HEK293 (cell line): ENCODE results near the gene AGMO.

ENCODE experiments used
- CTCF ChIA-PET: fragments of 350-600 bp; formaldehyde crosslinking; extraction: SDS; loops from one replicate; lab custom pipeline; 2021; ENCODE audit warnings: antibody characterized with exemption; lab: Yijun Ruan, JAX
- POLR2A ChIA-PET: fragments of 300-600 bp; formaldehyde crosslinking; extraction: SDS; loops from one replicate; lab custom pipeline; 2020; ENCODE audit warnings: antibody characterized with exemption, inconsistent platforms; lab: Yijun Ruan, JAX
- H3K27ac ChIP-seq: fragments of 200-500 bp; sonication (Bioruptor generic); 2 replicates; pipeline ENCODE4 v1.5.1; 2014; ENCODE audit warnings: low read depth, low read length, control low read depth, inconsistent platforms; ENCODE audit errors: extremely low read depth
- H3K36me3 ChIP-seq, 2 experiments: fragments of 200-500 bp in 1 of 2; sonication (Bioruptor generic) in 1 of 2; 1 replicate in 1 of 2; 2 replicates in 1 of 2; pipeline ENCODE4 v1.5.1; 2014 to 2017; ENCODE audit warnings: inconsistent platforms in 2 of 2, low read length in 2 of 2; ENCODE audit not compliant: control insufficient read depth in 2 of 2, insufficient read depth in 1 of 2
- H3K4me1 ChIP-seq: fragments of 200-500 bp; sonication (Bioruptor generic); 2 replicates; pipeline ENCODE4 v1.5.1; 2014; ENCODE audit warnings: mild to moderate bottlenecking, low read length, inconsistent platforms; ENCODE audit not compliant: control insufficient read depth, insufficient read depth
- H3K4me3 ChIP-seq: 2 replicates; pipeline ENCODE4 v1.5.1; 2011; ENCODE audit warnings: low read depth, mild to moderate bottlenecking, control low read depth, low read length, moderate library complexity
- H3K9me3 ChIP-seq: fragments of 200-500 bp; sonication (Bioruptor generic); 2 replicates; pipeline ENCODE4 v1.5.1; 2014; ENCODE audit warnings: low read depth, low read length, inconsistent platforms; ENCODE audit not compliant: control insufficient read depth, insufficient read depth
- AEBP2 ChIP-seq: fragments of 450-650 bp; formaldehyde crosslinking; IDR thresholded peaks from 2 replicates; pipeline ENCODE4 v1.5.1; 2016; ENCODE audit warnings: missing biosample characterization, missing genetic modification characterization, borderline replicate concordance
- GLIS1 ChIP-seq: fragments of 450-650 bp; formaldehyde crosslinking; IDR thresholded peaks from 2 replicates; pipeline ENCODE4 v1.5.1; 2016; ENCODE audit warnings: missing biosample characterization, missing genetic modification characterization
- IKZF3 ChIP-seq: fragments of 450-650 bp; IDR thresholded peaks from 2 replicates; pipeline ENCODE4 v1.5.0; 2018; ENCODE audit warnings: missing biosample characterization, mild to moderate bottlenecking, missing genetic modification characterization, moderate library complexity
- KLF10 ChIP-seq: fragments of 450-650 bp; IDR thresholded peaks from 2 replicates; pipeline ENCODE4 v1.5.1; 2018; ENCODE audit warnings: missing biosample characterization, mild to moderate bottlenecking, missing genetic modification characterization
- KLF7 ChIP-seq: fragments of 450-650 bp; formaldehyde crosslinking; IDR thresholded peaks from 2 replicates; pipeline ENCODE4 v1.5.1; 2016; ENCODE audit warnings: missing biosample characterization, missing genetic modification characterization, borderline replicate concordance
- OSR2 ChIP-seq: fragments of 450-650 bp; formaldehyde crosslinking; IDR thresholded peaks from 2 replicates; pipeline ENCODE4 v1.5.1; 2016; ENCODE audit warnings: missing biosample characterization, missing genetic modification characterization
- SP2 ChIP-seq: fragments of 450-650 bp; formaldehyde crosslinking; IDR thresholded peaks from 2 replicates; pipeline ENCODE4 v1.5.1; 2016; ENCODE audit warnings: missing biosample characterization, missing genetic modification characterization
- ZBTB17 ChIP-seq: fragments of 450-650 bp; formaldehyde crosslinking; IDR thresholded peaks from 2 replicates; pipeline ENCODE4 v1.5.1; 2016; ENCODE audit warnings: missing biosample characterization, missing genetic modification characterization
- ZBTB44 ChIP-seq: fragments of 450-650 bp; IDR thresholded peaks from 2 replicates; pipeline ENCODE4 v1.5.1; 2018; ENCODE audit warnings: missing biosample characterization, mild to moderate bottlenecking, missing genetic modification characterization
- ZNF148 ChIP-seq: fragments of 450-650 bp; formaldehyde crosslinking; IDR thresholded peaks from 2 replicates; pipeline ENCODE4 v1.5.0; 2017; ENCODE audit warnings: missing biosample characterization, missing genetic modification characterization, borderline replicate concordance
- ZNF184 ChIP-seq: fragments of 450-650 bp; IDR thresholded peaks from 2 replicates; pipeline ENCODE4 v1.5.1; 2018; ENCODE audit warnings: missing biosample characterization, mild to moderate bottlenecking, missing genetic modification characterization
- ZNF211 ChIP-seq: fragments of 450-650 bp; formaldehyde crosslinking; IDR thresholded peaks from 2 replicates; pipeline ENCODE4 v1.5.1; 2016; ENCODE audit warnings: low read depth, missing biosample characterization, missing genetic modification characterization
- ZNF280D ChIP-seq: fragments of 450-650 bp; formaldehyde crosslinking; IDR thresholded peaks from 2 replicates; pipeline ENCODE4 v1.5.1; 2016; ENCODE audit warnings: missing biosample characterization, missing genetic modification characterization
- ZNF311 ChIP-seq: fragments of 450-650 bp; formaldehyde crosslinking; IDR thresholded peaks from 2 replicates; pipeline ENCODE4 v1.5.1; 2017; ENCODE audit warnings: missing biosample characterization, missing genetic modification characterization, borderline replicate concordance
- ZNF335 ChIP-seq: fragments of 450-650 bp; formaldehyde crosslinking; conservative IDR thresholded peaks from 2 replicates; pipeline ENCODE4 v1.5.1; 2016; ENCODE audit warnings: missing biosample characterization, missing genetic modification characterization
- ZNF530 ChIP-seq: fragments of 450-650 bp; formaldehyde crosslinking; IDR thresholded peaks from 2 replicates; pipeline ENCODE4 v1.5.1; 2016; ENCODE audit warnings: low read depth, missing biosample characterization, missing genetic modification characterization
- ZNF548 ChIP-seq: fragments of 450-650 bp; formaldehyde crosslinking; IDR thresholded peaks from 2 replicates; pipeline ENCODE4 v1.5.1; 2016; ENCODE audit warnings: missing biosample characterization, missing genetic modification characterization
- ZNF692 ChIP-seq: fragments of 450-650 bp; formaldehyde crosslinking; IDR thresholded peaks from 2 replicates; pipeline ENCODE4 v1.5.1; 2016; ENCODE audit warnings: missing biosample characterization, missing genetic modification characterization
- ZNF785 ChIP-seq: fragments of 450-650 bp; formaldehyde crosslinking; IDR thresholded peaks from 2 replicates; pipeline ENCODE4 v1.5.1; 2016; ENCODE audit warnings: missing biosample characterization, missing genetic modification characterization
- ZNF792 ChIP-seq: fragments of 450-650 bp; formaldehyde crosslinking; IDR thresholded peaks from 2 replicates; pipeline ENCODE4 v1.5.1; 2016; ENCODE audit warnings: missing biosample characterization, missing genetic modification characterization
- ZNF843 ChIP-seq: fragments of 450-650 bp; formaldehyde crosslinking; IDR thresholded peaks from 2 replicates; pipeline ENCODE4 v1.5.1; 2016; ENCODE audit warnings: missing biosample characterization, missing genetic modification characterization
- ZSCAN4 ChIP-seq: fragments of 450-650 bp; formaldehyde crosslinking; IDR thresholded peaks from 2 replicates; pipeline ENCODE4 v1.5.1; 2017; ENCODE audit warnings: missing biosample characterization, missing genetic modification characterization

The AGMO gene

GRCh38 chr7:15309872-15310271 lies 251.9 kb downstream of the AGMO start (continued):
- TF ChIP-seq ZSCAN4 (tag by site-specific recombination) (no peak), ZNF211 (no peak), GLIS1 (tag by site-specific recombination) (no peak), ZNF280D (tag by site-specific recombination) (no peak), ZNF843 (no peak), ZNF792 (tag by site-specific recombination) (no peak), ZNF530 (tag by site-specific recombination) (no peak), KLF7 (tag by site-specific recombination) (no peak)

GRCh38 chr7:15308821-15309220 lies 253.0 kb downstream of the AGMO start:
- Histone ChIP-seq H3K9me3 (no peaks in the 10 kb centered on the region), H3K4me1 (no peaks in the 10 kb centered on the region)
- TF ChIP-seq ZNF148: no peak
- TF ChIP-seq IKZF3 (tag by site-specific recombination): no peak
- no peak for TF ChIP-seq ZBTB44 (tag by site-specific recombination)
- TF ChIP-seq ZNF335 (tag by site-specific recombination): no peak
- TF ChIP-seq ZSCAN4 (tag by site-specific recombination): no peak
- TF ChIP-seq ZNF785 (tag by site-specific recombination): no peak
- TF ChIP-seq, all 188 proteins: peak for 0
- Histone ChIP-seq H3K36me3 (no peaks in the 10 kb centered on the region), H3K4me3 (no peak overlapping the region), H3K27ac (no peak overlapping the region)
- POLR2A ChIA-PET: no interaction called here
- CTCF ChIA-PET: no interaction called here

GRCh38 chr7:15306296-15306695 lies 255.5 kb downstream of the AGMO start:
- H3K9me3 ChIP-seq: no peaks in the 10 kb centered on the region
- no peaks in the 10 kb centered on the region for H3K4me1 ChIP-seq
- H3K27ac ChIP-seq: no peak overlapping the region
- H3K4me3 ChIP-seq: no peak overlapping the region
- no peaks in the 10 kb centered on the region for H3K36me3 ChIP-seq
- POLR2A ChIA-PET: no interaction called here
- CTCF ChIA-PET: no interaction called here
- TF ChIP-seq KLF10 (tag by site-specific recombination): no peak
- TF ChIP-seq IKZF3 (tag by site-specific recombination): no peak
- no peak for TF ChIP-seq ZBTB17 (tag by site-specific recombination)
- TF ChIP-seq ZNF184 (tag by site-specific recombination): no peak
- no peak for TF ChIP-seq ZNF311
- TF ChIP-seq ZNF548 (tag by site-specific recombination): no peak
- TF ChIP-seq OSR2 (tag by site-specific recombination): no peak
- no peak for TF ChIP-seq SP2 (tag by site-specific recombination)
- TF ChIP-seq ZNF692 (tag by site-specific recombination): no peak
- TF ChIP-seq AEBP2 (tag by site-specific recombination): no peak
